Rectal smooth muscle tissue (tissue), 1 donor: Measurements from ENCODE around the gene ITGA5.

Experiments used
- H3K27ac ChIP-seq: one replicate; pipeline ENCODE4 v1.7.0; 2013; ENCODE audit warnings: low read depth, low read length, inconsistent platforms
- H3K27me3 ChIP-seq: one replicate; pipeline ENCODE4 v1.7.0; 2013; ENCODE audit warnings: low read length; ENCODE audit not compliant: control insufficient read depth, insufficient read depth
- H3K36me3 ChIP-seq: one replicate; pipeline ENCODE4 v1.7.0; 2013; ENCODE audit warnings: low read length; ENCODE audit not compliant: control insufficient read depth, insufficient read depth
- H3K4me1 ChIP-seq: one replicate; pipeline ENCODE4 v1.7.0; 2013; ENCODE audit warnings: low read length; ENCODE audit not compliant: control insufficient read depth, insufficient read depth
- H3K4me3 ChIP-seq: one replicate; pipeline ENCODE4 v1.7.0; 2013; ENCODE audit warnings: low read length
- H3K9ac ChIP-seq: one replicate; pipeline ENCODE4 v1.7.0; 2013; ENCODE audit warnings: low read length

ITGA5 gene

DNA sequence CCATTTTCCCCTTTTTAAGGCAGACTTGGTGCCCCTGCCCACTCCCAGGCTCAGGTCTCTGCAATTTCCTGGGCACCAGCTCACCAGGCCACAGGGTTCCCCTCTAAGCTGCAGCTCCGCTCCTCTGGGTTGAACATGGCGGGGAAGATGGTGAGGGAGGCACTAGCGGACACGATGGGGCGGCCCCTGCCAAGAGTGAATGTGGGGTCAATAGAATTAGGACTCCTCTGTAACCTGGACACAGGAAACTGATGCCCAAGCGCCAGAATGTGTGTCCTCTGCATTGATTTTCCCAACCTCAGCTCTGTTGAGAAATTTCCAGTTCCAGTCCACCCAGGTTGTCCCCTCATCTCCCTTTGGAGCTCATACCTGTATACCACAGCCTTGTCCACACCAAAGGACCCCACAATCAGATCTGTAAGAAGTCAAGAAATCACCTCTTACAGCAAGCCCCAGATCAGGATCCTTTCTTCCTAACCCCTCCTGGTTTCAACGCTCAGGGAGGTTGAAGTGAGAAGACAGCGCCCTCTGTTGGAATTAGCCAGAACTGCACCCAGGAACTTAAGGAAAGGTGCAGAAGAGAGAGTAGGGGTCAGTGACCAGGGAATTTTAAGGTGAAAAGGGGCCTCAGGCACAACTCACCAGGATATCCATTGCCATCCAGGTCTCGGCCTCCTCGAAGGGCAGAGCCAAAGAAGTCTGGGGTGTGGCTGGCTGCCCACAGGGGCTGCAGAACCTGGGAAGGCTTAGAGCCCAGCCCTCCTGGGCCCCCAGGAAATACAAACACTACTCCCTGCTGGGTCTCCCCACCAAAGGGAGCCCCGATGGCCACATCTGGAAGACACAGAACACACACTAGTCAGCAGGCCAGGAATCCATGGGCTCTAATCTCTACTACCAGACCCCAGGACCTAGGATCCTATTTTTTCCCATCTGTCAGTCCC is 14.7 kb downstream of the ITGA5 start:
- H3K4me3 ChIP-seq = no peak overlapping the region
- H3K27ac ChIP-seq = peak overlapping the region; percentile 45
- H3K27me3 ChIP-seq = no peaks in the 10 kb centered on the region
- no peaks in the 10 kb centered on the region for H3K4me1 ChIP-seq
- H3K36me3 ChIP-seq = peaks cover 62% of the 10 kb centered on the region
- H3K9ac ChIP-seq = no peak overlapping the region

DNA sequence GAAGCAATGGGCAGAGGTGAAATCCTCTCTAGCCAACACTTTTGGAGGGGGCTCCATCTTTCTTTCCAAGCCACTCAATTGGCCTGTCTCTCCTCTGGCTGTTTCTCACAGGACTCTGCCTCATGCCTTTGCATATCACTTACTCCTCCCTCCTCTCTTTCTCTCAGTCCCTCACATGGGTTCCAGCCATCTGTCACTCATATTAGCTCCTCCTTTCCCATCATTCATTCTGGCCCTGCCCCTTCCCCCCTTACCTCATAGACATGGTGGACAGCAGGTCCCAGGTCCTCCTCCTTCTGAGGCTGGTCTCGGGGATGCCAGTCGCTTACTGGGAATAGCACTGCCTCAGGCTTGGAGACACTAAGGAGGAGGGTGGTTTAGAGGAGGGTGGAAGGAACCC is 17.9 kb downstream of the ITGA5 start:
- no peak overlapping the region for H3K4me3 ChIP-seq
- peaks cover 55% of the 10 kb centered on the region for H3K36me3 ChIP-seq
- peak overlapping the region; percentile 1 for H3K27ac ChIP-seq
- no peaks in the 10 kb centered on the region for H3K27me3 ChIP-seq
- no peak overlapping the region for H3K9ac ChIP-seq
- H3K4me1 ChIP-seq = no peaks in the 10 kb centered on the region

DNA sequence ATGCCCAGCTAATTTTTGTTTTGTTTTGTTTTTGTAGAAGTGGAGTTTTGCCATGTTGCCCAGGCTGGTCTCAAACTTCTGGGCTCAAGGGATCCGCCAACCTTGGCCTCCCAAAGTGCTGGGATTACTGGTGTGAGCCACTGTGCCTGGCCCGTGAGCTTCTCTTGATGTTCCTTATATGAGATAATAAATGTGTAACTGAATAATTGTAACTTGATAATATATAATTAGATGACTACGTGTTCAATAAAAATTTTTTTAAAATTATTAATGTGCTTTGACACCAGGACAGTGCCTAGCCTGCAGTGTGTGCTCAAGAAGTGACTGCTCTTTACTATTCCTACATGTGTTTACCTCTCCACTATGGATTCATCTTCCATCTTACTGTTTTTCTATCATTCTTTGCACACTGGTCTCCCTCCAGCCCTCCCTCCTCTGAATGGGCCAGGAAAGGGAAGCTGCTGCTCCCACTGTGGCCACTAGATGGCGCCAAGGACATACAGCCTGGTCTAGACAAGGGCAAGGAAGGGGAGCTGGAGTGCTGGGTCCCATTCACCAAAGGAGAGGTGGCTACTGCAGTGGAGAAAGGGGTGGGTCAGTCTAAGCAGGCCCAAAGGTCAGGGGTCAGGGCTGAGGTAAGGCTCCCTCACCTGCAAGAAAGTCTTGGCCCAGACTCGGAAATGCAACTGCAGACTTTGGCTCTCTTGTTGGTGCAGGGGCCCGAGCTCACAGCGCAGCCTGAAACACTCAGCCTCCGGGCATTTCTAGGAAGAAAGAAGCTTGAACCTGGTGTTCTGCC is 19.9 kb downstream of the ITGA5 start:
- Histone ChIP-seq H3K27me3 (no peaks in the 10 kb centered on the region), H3K27ac (no peak overlapping the region), H3K36me3 (peaks cover 50% of the 10 kb centered on the region)

DNA sequence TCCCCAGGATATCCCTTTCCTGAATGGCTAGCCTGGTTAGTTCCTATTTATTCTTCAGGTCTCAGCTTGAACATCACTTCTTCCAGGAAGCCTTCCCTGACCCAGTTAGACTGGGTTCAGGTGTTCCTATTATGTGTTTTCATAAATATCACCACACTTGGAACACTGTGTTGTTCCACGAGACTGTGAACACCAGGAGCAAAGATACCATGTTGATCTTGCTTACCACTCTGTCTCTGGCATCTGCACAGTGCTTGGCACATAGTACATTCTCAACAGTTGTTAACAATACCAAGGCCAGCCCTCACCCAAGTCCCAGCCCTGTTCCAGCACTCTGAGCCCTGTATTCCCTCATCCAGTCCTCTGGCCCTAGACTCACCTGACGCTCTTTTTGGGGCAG is 20.8 kb downstream of the ITGA5 start:
- Histone ChIP-seq H3K36me3 (peaks cover 43% of the 10 kb centered on the region), H3K9ac (no peak overlapping the region), H3K27ac (no peak overlapping the region), H3K4me1 (no peaks in the 10 kb centered on the region), H3K27me3 (no peaks in the 10 kb centered on the region), H3K4me3 (no peak overlapping the region)

More for the DNA sequence above, 19.9 kb downstream of the ITGA5 start:
- Histone ChIP-seq H3K4me1 (no peaks in the 10 kb centered on the region), H3K9ac (no peak overlapping the region), H3K4me3 (no peak overlapping the region)

DNA sequence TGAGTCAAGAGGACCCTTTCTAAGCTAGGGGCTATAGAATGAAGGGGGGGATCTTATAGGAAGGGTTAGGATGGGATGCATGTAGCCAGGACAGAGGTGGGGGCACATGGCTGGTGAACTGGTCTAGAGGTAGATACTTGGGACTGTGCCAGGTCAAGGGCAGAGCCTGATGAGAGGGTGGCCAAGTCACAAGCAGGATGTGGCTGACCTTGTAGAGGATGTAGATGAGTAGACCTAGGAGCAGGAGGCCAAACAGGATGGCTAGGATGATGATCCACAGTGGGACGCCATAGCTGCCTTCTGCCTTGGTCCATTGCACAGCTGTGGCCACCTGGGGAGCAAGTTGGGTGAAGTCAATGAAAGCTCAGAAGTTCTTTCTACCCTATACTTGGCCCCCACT is 21.9 kb downstream of the ITGA5 start:
- Histone ChIP-seq H3K36me3 (peaks cover 36% of the 10 kb centered on the region), H3K27ac (no peak overlapping the region)

DNA sequence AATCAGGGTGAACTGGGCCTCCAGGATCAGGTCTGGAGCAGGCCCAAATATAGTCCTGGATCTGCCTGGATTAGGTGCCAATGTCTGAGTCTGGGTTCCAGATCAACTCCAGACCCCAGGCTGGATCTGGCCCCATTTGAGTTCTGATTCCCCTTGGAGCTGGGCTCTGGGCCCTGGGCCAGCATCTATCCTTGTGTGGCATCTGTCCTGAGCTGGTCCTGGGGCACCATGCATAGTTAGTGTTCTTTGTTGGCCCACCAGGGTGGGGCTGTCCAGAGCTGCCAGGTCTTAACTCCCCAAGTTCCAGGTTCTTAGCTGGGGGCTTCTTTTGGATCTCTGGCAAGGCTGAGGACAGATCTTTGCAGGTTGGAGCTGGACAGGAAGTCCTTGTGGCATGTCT is 23.5 kb downstream of the ITGA5 start:
- peaks cover 23% of the 10 kb centered on the region for H3K36me3 ChIP-seq
- no peak overlapping the region for H3K9ac ChIP-seq
- H3K4me3 ChIP-seq = no peak overlapping the region
- H3K27me3 ChIP-seq = no peaks in the 10 kb centered on the region
- H3K4me1 ChIP-seq = no peaks in the 10 kb centered on the region
- H3K27ac ChIP-seq = no peak overlapping the region

More for the DNA sequence above, 21.9 kb downstream of the ITGA5 start:
- Histone ChIP-seq H3K4me3 (no peak overlapping the region), H3K9ac (no peak overlapping the region), H3K4me1 (no peaks in the 10 kb centered on the region), H3K27me3 (no peaks in the 10 kb centered on the region)

DNA sequence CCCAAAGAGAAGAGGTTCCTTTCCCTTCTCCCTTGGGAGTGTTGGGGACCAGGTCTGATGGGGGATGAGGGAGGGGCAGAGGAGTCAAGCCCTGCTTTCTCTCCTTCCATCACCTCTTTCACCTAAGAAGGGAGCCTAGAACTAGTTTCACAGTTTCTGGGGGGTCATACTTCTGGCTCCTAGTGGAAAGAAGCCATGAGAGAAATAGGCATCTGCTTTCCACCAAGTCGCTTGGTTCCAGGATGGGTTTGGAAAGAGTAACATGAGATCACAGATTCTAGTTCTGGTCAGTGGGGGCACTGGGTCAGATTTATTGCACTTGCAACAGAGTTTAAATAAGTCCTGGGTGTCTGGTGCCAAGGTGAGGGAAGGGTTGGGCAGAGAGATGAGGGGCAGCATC is 24.1 kb downstream of the ITGA5 start:
- no peaks in the 10 kb centered on the region for H3K4me1 ChIP-seq
- H3K4me3 ChIP-seq = no peak overlapping the region
- no peak overlapping the region for H3K9ac ChIP-seq
- H3K27ac ChIP-seq = no peak overlapping the region
- H3K36me3 ChIP-seq = peaks cover 22% of the 10 kb centered on the region
- H3K27me3 ChIP-seq = no peaks in the 10 kb centered on the region

DNA sequence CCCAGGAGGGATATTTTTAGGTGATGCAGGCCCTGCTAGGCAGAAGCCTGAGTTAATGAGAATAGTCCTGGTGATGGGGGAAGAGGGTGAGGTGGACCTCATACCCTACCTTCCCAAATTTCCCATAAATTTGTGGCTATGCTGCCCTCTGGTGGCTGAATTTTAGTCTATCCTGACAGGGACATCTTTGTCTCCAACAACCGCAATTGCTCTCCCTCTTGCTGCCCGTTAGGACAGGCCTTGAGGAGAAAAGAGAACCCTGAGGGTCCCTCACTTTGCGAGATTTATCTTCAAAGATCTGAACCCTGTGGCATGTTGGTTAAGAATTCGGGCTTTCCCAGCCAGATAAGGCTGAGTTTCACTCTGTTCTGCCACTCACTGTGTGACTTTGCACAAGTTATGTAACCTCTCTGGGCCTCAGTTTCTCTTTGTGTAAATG is 24.8 kb downstream of the ITGA5 start:
- peak overlapping the region; percentile 21 for H3K27ac ChIP-seq
- H3K36me3 ChIP-seq = peaks cover 17% of the 10 kb centered on the region
- no peak overlapping the region for H3K4me3 ChIP-seq

DNA sequence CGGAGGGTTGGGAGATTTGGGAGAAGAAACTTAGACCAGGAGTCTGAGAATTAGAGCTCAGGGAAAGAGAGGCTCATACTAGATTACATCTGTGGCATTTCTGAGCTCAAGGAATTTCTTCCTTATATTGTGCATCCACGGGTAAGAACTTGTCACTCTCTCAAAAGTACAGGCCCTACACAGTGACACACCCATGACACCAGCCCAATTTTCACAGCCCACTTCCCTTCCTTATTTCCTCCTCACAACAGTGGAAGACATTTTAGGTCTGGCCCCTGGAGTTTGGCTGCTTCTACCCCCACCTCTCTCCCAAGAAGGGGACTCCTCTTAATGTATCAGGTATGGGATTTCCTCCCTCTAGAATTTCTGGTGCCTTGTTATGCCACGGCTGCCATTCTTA is 25.3 kb downstream of the ITGA5 start:
- Histone ChIP-seq H3K27me3 (no peaks in the 10 kb centered on the region), H3K27ac (no peak overlapping the region), H3K4me1 (no peaks in the 10 kb centered on the region), H3K36me3 (peaks cover 17% of the 10 kb centered on the region), H3K4me3 (no peak overlapping the region), H3K9ac (no peak overlapping the region)

More for the DNA sequence above, 24.8 kb downstream of the ITGA5 start:
- Histone ChIP-seq H3K27me3 (no peaks in the 10 kb centered on the region), H3K4me1 (no peaks in the 10 kb centered on the region), H3K9ac (no peak overlapping the region)

DNA sequence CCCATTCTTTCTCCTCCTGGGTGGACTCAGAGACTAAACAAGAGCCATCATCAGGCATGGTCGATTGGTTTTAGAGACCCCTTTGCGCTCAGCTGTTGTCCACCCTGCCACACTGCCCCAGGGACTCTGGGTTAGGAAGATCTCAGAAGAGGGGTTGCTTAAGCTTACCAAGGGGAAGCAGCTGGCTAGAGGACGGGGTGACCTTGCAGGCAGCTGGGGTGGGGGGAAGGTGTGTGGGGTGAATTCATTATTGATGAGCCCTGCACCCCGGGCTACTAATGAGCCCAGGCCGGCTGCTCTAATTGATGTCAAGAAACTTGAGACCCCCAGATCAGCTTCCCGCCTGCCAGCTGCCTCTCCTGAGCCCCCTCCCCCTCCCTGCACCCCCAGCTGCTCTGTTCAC is 25.9 kb downstream of the ITGA5 start:
- H3K4me3 ChIP-seq = no peak overlapping the region
- no peak overlapping the region for H3K9ac ChIP-seq
- peaks cover 17% of the 10 kb centered on the region for H3K36me3 ChIP-seq
- no peak overlapping the region for H3K27ac ChIP-seq
- H3K4me1 ChIP-seq = no peaks in the 10 kb centered on the region
- H3K27me3 ChIP-seq = no peaks in the 10 kb centered on the region

DNA sequence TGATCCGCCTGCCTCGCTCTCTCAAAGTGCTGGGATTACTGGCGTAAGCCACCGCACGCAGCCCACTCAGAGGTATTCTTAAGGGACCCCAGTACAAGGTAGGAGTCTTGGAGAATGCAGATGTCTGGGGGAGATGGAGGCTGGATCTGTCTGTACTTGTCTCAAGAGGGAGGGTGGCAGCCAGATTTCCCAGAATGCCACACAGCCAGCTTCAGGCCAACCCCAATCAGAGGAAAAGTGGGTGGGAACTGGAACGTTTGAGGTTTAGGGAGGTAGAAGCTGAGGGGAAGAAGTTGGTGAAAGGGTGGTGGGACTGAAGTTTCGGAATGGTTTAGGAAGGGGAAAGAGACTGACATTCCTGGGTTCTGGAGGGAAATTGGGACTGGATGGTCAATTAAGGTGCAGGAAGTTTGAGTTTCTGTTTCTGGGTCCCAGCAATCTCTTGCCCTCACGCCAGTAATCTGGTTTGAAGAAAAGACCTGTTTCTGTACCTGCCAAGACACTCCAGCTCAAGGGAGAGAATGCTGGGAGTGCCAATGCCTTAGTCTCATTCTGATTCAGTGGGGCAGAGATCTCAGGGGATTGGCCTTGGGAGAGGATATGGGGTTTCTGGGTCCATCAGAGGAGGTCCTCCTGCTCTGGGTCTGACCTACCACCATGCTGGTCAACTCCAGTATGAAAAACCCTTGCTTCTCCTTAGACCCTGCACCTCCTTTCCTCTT is 26.4 kb downstream of the ITGA5 start:
- H3K4me3 ChIP-seq = no peak overlapping the region
- H3K36me3 ChIP-seq = peaks cover 17% of the 10 kb centered on the region
- no peak overlapping the region for H3K9ac ChIP-seq
- no peaks in the 10 kb centered on the region for H3K4me1 ChIP-seq
- H3K27me3 ChIP-seq = no peaks in the 10 kb centered on the region
- H3K27ac ChIP-seq = no peak overlapping the region
